SK-N-SH (cell line): ENCODE measurements around the gene NFKB2. TPM values are rescaled to one million over a fixed set of nuclear protein-coding genes. Genes with fewer than 3 reads are reported as not detected.

Source experiments
- CTCF ChIA-PET: fragments of 300-600, 350-600 bp; formaldehyde crosslinking; extraction: SDS; loops from one replicate; lab custom pipeline; 2021; lab: Yijun Ruan, JAX
- POLR2A ChIA-PET: fragments of 350-600 bp; sonication (Branson Sonifier 250); formaldehyde crosslinking; extraction: SDS; loops from one replicate; lab custom pipeline; 2020; ENCODE audit warnings: antibody characterized with exemption, inconsistent platforms; lab: Yijun Ruan, JAX
- DNase-seq: peaks from one replicate; pipeline ENCODE4 v3.0.0; 2012
- H2AFZ ChIP-seq: fragments of 200-600 bp; sonication (generic); 2 replicates; pipeline ENCODE4 v1.8.1; 2016; ENCODE audit warnings: antibody characterized with exemption, mild to moderate bottlenecking, low read depth
- H3F3A ChIP-seq: fragments of 200-600 bp; sonication (generic); replicated peaks from 2 replicates; pipeline ENCODE3; 2016; ENCODE audit warnings: antibody characterized with exemption, mild to moderate bottlenecking; ENCODE audit not compliant: insufficient read depth
- H3K27ac ChIP-seq, 2 experiments: fragments of 200-500 bp in 1 of 2; fragments of 200-600 bp in 1 of 2; sonication (Bioruptor generic) in 1 of 2; sonication (generic), shearing (Covaris generic) in 1 of 2; 2 replicates each; pipeline versions ENCODE4 v1.5.1 to v1.6.1; 2014 to 2016; ENCODE audit warnings: low read depth in 2 of 2, inconsistent platforms in 1 of 2, low read length in 1 of 2, mild to moderate bottlenecking in 1 of 2, mixed read lengths in 1 of 2
- H3K27me3 ChIP-seq: fragments of 200-600 bp; sonication (generic), shearing (Covaris generic); 2 replicates; pipeline ENCODE4 v1.6.1; 2016; ENCODE audit warnings: mixed run types; ENCODE audit not compliant: insufficient read depth
- H3K36me3 ChIP-seq, 2 experiments: fragments of 200-500 bp in 1 of 2; fragments of 200-600 bp in 1 of 2; sonication (Bioruptor generic) in 1 of 2; sonication (generic) in 1 of 2; replicated peaks in 1 of 2; 2 replicates each; pipeline versions ENCODE3 to v1.5.1; 2014 to 2016; ENCODE audit warnings: low read length in 1 of 2, mild to moderate bottlenecking in 1 of 2; ENCODE audit not compliant: insufficient read depth in 2 of 2, control insufficient read depth in 1 of 2
- H3K4me1 ChIP-seq, 2 experiments: fragments of 200-500 bp in 1 of 2; fragments of 200-600 bp in 1 of 2; sonication (Bioruptor generic) in 1 of 2; sonication (generic), shearing (Covaris generic) in 1 of 2; 2 replicates each; pipeline versions ENCODE4 v1.5.1 to v1.6.1; 2014 to 2016; ENCODE audit warnings: low read depth in 1 of 2, low read length in 1 of 2, mixed run types in 1 of 2; ENCODE audit not compliant: insufficient read depth in 2 of 2, control insufficient read depth in 1 of 2
- H3K4me2 ChIP-seq: fragments of 200-600 bp; sonication (generic), shearing (Covaris generic); 2 replicates; pipeline ENCODE4 v1.6.1; 2017; ENCODE audit warnings: mixed run types
- H3K4me3 ChIP-seq, 2 experiments: fragments of 200-500 bp in 1 of 2; fragments of 200-600 bp in 1 of 2; sonication (Bioruptor generic) in 1 of 2; sonication (generic), shearing (Covaris generic) in 1 of 2; 2 replicates each; pipeline versions ENCODE4 v1.5.1 to v1.8.1; 2014 to 2016; ENCODE audit warnings: low read depth in 2 of 2, inconsistent platforms in 1 of 2, low read length in 1 of 2, mild to moderate bottlenecking in 1 of 2, mixed read lengths in 1 of 2, moderate library complexity in 1 of 2
- H3K79me2 ChIP-seq: fragments of 200-600 bp; sonication (generic); 2 replicates; pipeline ENCODE4 v1.8.1; 2017; ENCODE audit warnings: mild to moderate bottlenecking; ENCODE audit not compliant: insufficient read depth
- H3K9ac ChIP-seq: fragments of 200-600 bp; sonication (generic); 2 replicates; pipeline ENCODE4 v1.6.1; 2017; ENCODE audit warnings: mixed run types
- H3K9me2 ChIP-seq: fragments of 200-600 bp; sonication (generic); 2 replicates; pipeline ENCODE4 v1.6.1; 2017; ENCODE audit warnings: mixed run types
- H3K9me3 ChIP-seq: fragments of 200-600 bp; sonication (generic); 2 replicates; pipeline ENCODE4 v1.6.1; 2017; ENCODE audit warnings: mixed run types, mild to moderate bottlenecking, moderate library complexity
- H4K20me1 ChIP-seq: fragments of 200-600 bp; sonication (generic); 2 replicates; pipeline ENCODE4 v1.6.1; 2017; ENCODE audit warnings: mild to moderate bottlenecking, mixed run types; ENCODE audit not compliant: insufficient read depth
- CHD2 ChIP-seq: fragments of 150-350 bp; IDR thresholded peaks from 2 replicates; pipeline ENCODE4 v1.6.1; 2018; ENCODE audit warnings: low read length; ENCODE audit not compliant: partially characterized antibody
- CTCF ChIP-seq: fragments of 200-600 bp; sonication (generic); IDR thresholded peaks from 2 replicates; pipeline ENCODE4 v1.6.1; 2017; ENCODE audit warnings: antibody characterized with exemption, mild to moderate bottlenecking, moderate library complexity
- EZH2phosphoT487 ChIP-seq: fragments of 200-600 bp; sonication (generic); IDR thresholded peaks from 2 replicates; pipeline ENCODE4 v1.6.1; 2017; ENCODE audit warnings: low read depth, mixed run types, mild to moderate bottlenecking, antibody characterized with exemption, moderate library complexity, borderline replicate concordance
- FOSL2 ChIP-seq: IDR thresholded peaks from 2 replicates; pipeline ENCODE4 v1.4.0; 2012; ENCODE audit warnings: low read depth, mild to moderate bottlenecking, moderate library complexity, borderline replicate concordance
- IRF3 ChIP-seq: fragments of 150-350 bp; IDR thresholded peaks from 2 replicates; pipeline ENCODE4 v1.6.1; 2016; ENCODE audit warnings: mild to moderate bottlenecking, low read depth, low read length
- JUND ChIP-seq: IDR thresholded peaks from 2 replicates; pipeline ENCODE4 v1.4.0; 2012
- MAX ChIP-seq: IDR thresholded peaks from 2 replicates; pipeline ENCODE4 v1.4.0; 2012; ENCODE audit warnings: low read depth
- MXI1 ChIP-seq: IDR thresholded peaks from 2 replicates; pipeline ENCODE4 v1.6.1; 2012; ENCODE audit warnings: mild to moderate bottlenecking, low read depth, low read length, improper control_type of control experiment
- NFIC ChIP-seq: IDR thresholded peaks from 2 replicates; pipeline ENCODE4 v1.4.0; 2012; ENCODE audit warnings: borderline replicate concordance
- NRF1 ChIP-seq: IDR thresholded peaks from 2 replicates; pipeline ENCODE4 v1.6.1; 2012; ENCODE audit warnings: low read depth, mild to moderate bottlenecking, low read length
- POLR2AphosphoS5 ChIP-seq: IDR thresholded peaks from 2 replicates; pipeline ENCODE4 v1.6.1; 2012; ENCODE audit warnings: low read depth, low read length
- RCOR1 ChIP-seq: fragments of 150-350 bp; IDR thresholded peaks from 2 replicates; pipeline ENCODE4 v1.6.1; 2017; ENCODE audit warnings: antibody characterized with exemption, low read length
- REST ChIP-seq: IDR thresholded peaks from 2 replicates; pipeline ENCODE4 v1.6.1; 2012; ENCODE audit warnings: mild to moderate bottlenecking, low read depth, low read length, moderate library complexity
- RFX5 ChIP-seq: IDR thresholded peaks from 2 replicates; pipeline ENCODE4 v1.6.1; 2012; ENCODE audit warnings: mild to moderate bottlenecking, improper control_type of control experiment, low read length
- SMC3 ChIP-seq: IDR thresholded peaks from 2 replicates; pipeline ENCODE4 v1.6.1; 2012; ENCODE audit warnings: low read depth, low read length, improper control_type of control experiment
- TAF1 ChIP-seq: IDR thresholded peaks from 2 replicates; pipeline ENCODE4 v1.6.1; 2012; ENCODE audit warnings: low read depth, mild to moderate bottlenecking, low read length, moderate library complexity, borderline replicate concordance
- TEAD4 ChIP-seq: IDR thresholded peaks from 2 replicates; pipeline ENCODE4 v1.4.0; 2012; ENCODE audit warnings: mild to moderate bottlenecking, borderline replicate concordance; ENCODE audit not compliant: insufficient read depth
- USF1 ChIP-seq: IDR thresholded peaks from 2 replicates; pipeline ENCODE4 v1.4.0; 2012; ENCODE audit warnings: low read depth, borderline replicate concordance
- USF2 ChIP-seq: fragments of 150-350 bp; IDR thresholded peaks from 2 replicates; pipeline ENCODE4 v1.6.1; 2017; ENCODE audit warnings: antibody characterized with exemption, low read length, low read depth, borderline replicate concordance
- ZBTB33 ChIP-seq: IDR thresholded peaks from 2 replicates; pipeline ENCODE4 v1.4.0; 2012; ENCODE audit warnings: low read depth, borderline replicate concordance
- WGBS: methylation state at CpG from one replicate; pipeline ENCODE4 v1.1.6; 2017; ENCODE audit warnings: low lambda C conversion rate; 5-methylcytosine and 5-hydroxymethylcytosine counted together
- polyA plus RNA-seq, 3 experiments: library from polyadenylated mRNA; depleted of rRNA; stranded (reverse); fragments of >200 nt; gene quantifications; 2 replicates each; pipeline ENCODE4 v1.2.3, GENCODE V29; 2012

Gene NFKB2
- polyA plus RNA-seq, 1 of the 3 experiments (the other 2 are of a cell fraction), result 26.6 TPM

GRCh38 chr10:102450374-102451104 lies 55.0 kb downstream of the NFKB2 start:
- Histone ChIP-seq H3K27me3 (no peaks in the 10 kb centered on the region), H3K4me2 (peak overlapping the region; percentile 80), H3K9me3 (no peaks in the 10 kb centered on the region), H3K36me3 (no peaks in the 10 kb centered on the region), H3K9ac (peak overlapping the region; percentile 49; the same call in 1 of the 2 replicates), H3K4me1 (peaks cover 0 to 10% of the 10 kb centered on the region in 2 experiments; a peak in 2 of 4 replicates), H3F3A (peaks cover 15% of the 10 kb centered on the region), H3K79me2 (no peaks in the 10 kb centered on the region), H3K4me3 (peak overlapping the region; percentile 62 to 71), H3K27ac (peak overlapping the region in 1 of 2 experiments; percentile 66; a peak in 2 of 4 replicates), H4K20me1 (no peaks in the 10 kb centered on the region), H2AFZ (peak overlapping the region; percentile 96), H3K9me2 (no peaks in the 10 kb centered on the region)
- peak; percentile 95 for DNase-seq
- CTCF ChIA-PET, result interaction anchor here (0.8 to 5.3 kb wide), 14 partner anchors 8 to 133 kb away, joined by 3 to 25 read pairs (median 4); partner anchors contain the start of genes CUEDC2, FBXL15 and SUFU
- WGBS, result 0% methylated on average over 6 of the region's 104 CpGs
- POLR2A ChIA-PET, result interaction anchor here (0.6 to 4.3 kb wide), 9 partner anchors 10 to 135 kb away, joined by 3 to 27 read pairs (median 4); partner anchors contain the start of genes CUEDC2 and FBXL15
- TF ChIP-seq CHD2 (no peak), MXI1 (peak; percentile 96), REST (no peak), USF2 (no peak), MAX (peak; percentile 86), TAF1 (0 out of 2 replicates have a peak, but pooled peaks have one; percentile 16), JUND (no peak), SMC3 (no peak), TEAD4 (no peak), FOSL2 (no peak), EZH2phosphoT487 (no peak), CTCF (no peak), RCOR1 (no peak), ZBTB33 (no peak), USF1 (no peak), POLR2AphosphoS5 (peak; percentile 49; the same call in 1 of the 2 replicates), IRF3 (no peak), RFX5 (no peak), NRF1 (peak; percentile 64), NFIC (no peak)
